Caco-2 (cell line): ENCODE results near the gene AFAP1L1. TPM values are rescaled to one million over a fixed set of nuclear protein-coding genes. Genes with fewer than 3 reads are reported as not detected.

Source experiments
- BruUV-seq: library from RNA; stranded (reverse); fragments of 400-500 nt; replicated peaks from 2 replicates; lab custom pipeline; 2021; lab: Mats Ljungman, UMichigan
- CTCF ChIA-PET: fragments of 300-600 bp; sonication (Branson Sonifier 250); formaldehyde crosslinking; loops from one replicate; lab custom pipeline; 2022; ENCODE audit warnings: antibody characterized with exemption; lab: Charles Lee
- POLR2A ChIA-PET: fragments of 300-600 bp; sonication (Branson Sonifier 250); formaldehyde crosslinking; loops from one replicate; lab custom pipeline; 2022; ENCODE audit warnings: antibody characterized with exemption; lab: Charles Lee
- DNase-seq, 2 experiments: peaks; one replicate each; pipeline versions ENCODE4 v3.0.0 to v3.0.0-alpha.2; 2020 to 2022
- H3K27me3 ChIP-seq: replicated peaks from 2 replicates; pipeline ENCODE4 v1.6.0; 2011; ENCODE audit warnings: low read length; ENCODE audit not compliant: control insufficient read depth, insufficient read depth
- H3K36me3 ChIP-seq: 2 replicates; pipeline ENCODE4 v1.5.1; 2011; ENCODE audit warnings: low read length; ENCODE audit not compliant: control insufficient read depth, insufficient read depth
- H3K4me1 ChIP-seq: fragments of 250-450 bp; sonication (Bioruptor Pico); 2 replicates; pipeline ENCODE4 v1.5.1; 2020; ENCODE audit warnings: mild to moderate bottlenecking
- H3K4me3 ChIP-seq: 2 replicates; pipeline ENCODE4 v1.5.1; 2011; ENCODE audit warnings: low read depth, mild to moderate bottlenecking, control low read depth, low read length
- H3K9me3 ChIP-seq: fragments of 250-450 bp; sonication (Bioruptor Pico); 2 replicates; pipeline ENCODE4 v1.5.1; 2020; ENCODE audit warnings: mild to moderate bottlenecking, moderate library complexity
- H3K27ac Mint-ChIP-seq: one replicate; pipeline ENCODE4 v1.8.0; 2022; ENCODE audit warnings: mixed read lengths; ENCODE audit not compliant: unreplicated experiment
- H3K27me3 Mint-ChIP-seq: one replicate; pipeline ENCODE4 v1.8.0; 2022; ENCODE audit warnings: mixed read lengths; ENCODE audit not compliant: insufficient read depth, unreplicated experiment
- H3K36me3 Mint-ChIP-seq: one replicate; pipeline ENCODE4 v1.8.0; 2022; ENCODE audit warnings: mild to moderate bottlenecking, mixed read lengths; ENCODE audit not compliant: insufficient read depth, unreplicated experiment
- H3K4me1 Mint-ChIP-seq: one replicate; pipeline ENCODE4 v1.8.0; 2022; ENCODE audit warnings: low read depth, mixed read lengths; ENCODE audit not compliant: unreplicated experiment
- H3K4me3 Mint-ChIP-seq: one replicate; pipeline ENCODE4 v1.8.0; 2022; ENCODE audit warnings: mild to moderate bottlenecking, moderate library complexity, mixed read lengths; ENCODE audit not compliant: unreplicated experiment
- H3K9me3 Mint-ChIP-seq: one replicate; pipeline ENCODE4 v1.8.0; 2022; ENCODE audit warnings: mixed read lengths; ENCODE audit not compliant: unreplicated experiment
- intact Hi-C: fragments of 100-400 bp; cut with micrococcal nuclease; formaldehyde crosslinking; loops from one replicate; pipeline ENCODE4 v1.10.0; 2022; ENCODE audit not compliant: unreplicated experiment
- total RNA-seq: library from RNA; stranded (reverse); gene quantifications from 2 replicates; pipeline ENCODE4 v1.2.3, GENCODE V29; 2022
- TF ChIP-seq, protein P1 (sequence below), 2 experiments: fragments of 200-600 bp in 1 of 2; IDR thresholded peaks; 1 replicate in 1 of 2; 2 replicates in 1 of 2; pipeline versions ENCODE4 v1.5.1 to v1.8.0; 2011 to 2022; ENCODE audit warnings: antibody characterized with exemption in 1 of 2, control low read depth in 1 of 2, inconsistent platforms in 1 of 2, low read depth in 1 of 2, low read length in 1 of 2, mild to moderate bottlenecking in 1 of 2, moderate library complexity in 1 of 2; ENCODE audit not compliant: insufficient read depth in 1 of 2, severe bottlenecking in 1 of 2, unreplicated experiment in 1 of 2

AFAP1L1 gene
- total RNA-seq, 1 experiment from 2014 or later, result 0.45 TPM

DNA sequence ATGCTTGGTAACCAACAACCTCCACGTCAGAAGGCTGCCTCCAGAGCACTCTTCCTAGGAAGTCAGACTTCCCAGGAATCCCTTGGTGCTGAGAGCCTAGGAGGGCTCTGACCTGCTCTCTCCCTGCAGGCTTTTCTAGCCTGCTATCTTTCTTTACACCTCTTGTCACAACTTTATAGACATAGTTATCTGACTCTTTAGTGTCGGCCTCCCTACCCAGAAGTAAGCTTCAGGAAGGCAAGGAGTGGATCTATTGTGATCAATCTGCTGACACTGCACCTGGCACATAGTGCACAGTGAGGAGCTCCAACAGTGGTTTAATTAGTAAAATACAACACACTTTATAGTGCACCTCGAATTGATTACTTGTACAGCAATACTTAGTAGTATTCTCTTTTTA lies 2.3 kb downstream of the AFAP1L1 start:
- ChIA-PET CTCF (no interaction called here), POLR2A (no interaction called here)
- intact Hi-C loops, result no loop called here
- no TSS peak for BruUV-seq
- no peak for DNase-seq
- H3K27me3 Mint-ChIP-seq, result peaks cover 32% of the 10 kb centered on the region
- no peaks in the 10 kb centered on the region for H3K9me3 Mint-ChIP-seq
- Histone ChIP-seq H3K27me3 (no peaks in the 10 kb centered on the region; the same call in 1 of the 2 replicates), H3K36me3 (no peaks in the 10 kb centered on the region), H3K9me3 (peaks cover 4% of the 10 kb centered on the region), H3K4me3 (no peak overlapping the region), H3K4me1 (0 out of 2 replicates have a peak, but pooled peaks cover 7% of the 10 kb centered on the region)
- peaks cover 8% of the 10 kb centered on the region for H3K36me3 Mint-ChIP-seq
- peaks cover 7% of the 10 kb centered on the region for H3K4me1 Mint-ChIP-seq
- H3K27ac Mint-ChIP-seq, result no peak overlapping the region
- no peak overlapping the region for H3K4me3 Mint-ChIP-seq
- TF ChIP-seq, protein P1, sequence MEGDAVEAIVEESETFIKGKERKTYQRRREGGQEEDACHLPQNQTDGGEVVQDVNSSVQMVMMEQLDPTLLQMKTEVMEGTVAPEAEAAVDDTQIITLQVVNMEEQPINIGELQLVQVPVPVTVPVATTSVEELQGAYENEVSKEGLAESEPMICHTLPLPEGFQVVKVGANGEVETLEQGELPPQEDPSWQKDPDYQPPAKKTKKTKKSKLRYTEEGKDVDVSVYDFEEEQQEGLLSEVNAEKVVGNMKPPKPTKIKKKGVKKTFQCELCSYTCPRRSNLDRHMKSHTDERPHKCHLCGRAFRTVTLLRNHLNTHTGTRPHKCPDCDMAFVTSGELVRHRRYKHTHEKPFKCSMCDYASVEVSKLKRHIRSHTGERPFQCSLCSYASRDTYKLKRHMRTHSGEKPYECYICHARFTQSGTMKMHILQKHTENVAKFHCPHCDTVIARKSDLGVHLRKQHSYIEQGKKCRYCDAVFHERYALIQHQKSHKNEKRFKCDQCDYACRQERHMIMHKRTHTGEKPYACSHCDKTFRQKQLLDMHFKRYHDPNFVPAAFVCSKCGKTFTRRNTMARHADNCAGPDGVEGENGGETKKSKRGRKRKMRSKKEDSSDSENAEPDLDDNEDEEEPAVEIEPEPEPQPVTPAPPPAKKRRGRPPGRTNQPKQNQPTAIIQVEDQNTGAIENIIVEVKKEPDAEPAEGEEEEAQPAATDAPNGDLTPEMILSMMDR (IDR thresholded peaks at IDR 0.05; ENCODE audit: insufficient read depth in 1 of 2, low read depth in 1 of 2, low read length in 1 of 2, severe bottlenecking in 1 of 2, unreplicated experiment in 1 of 2), result no peak

DNA sequence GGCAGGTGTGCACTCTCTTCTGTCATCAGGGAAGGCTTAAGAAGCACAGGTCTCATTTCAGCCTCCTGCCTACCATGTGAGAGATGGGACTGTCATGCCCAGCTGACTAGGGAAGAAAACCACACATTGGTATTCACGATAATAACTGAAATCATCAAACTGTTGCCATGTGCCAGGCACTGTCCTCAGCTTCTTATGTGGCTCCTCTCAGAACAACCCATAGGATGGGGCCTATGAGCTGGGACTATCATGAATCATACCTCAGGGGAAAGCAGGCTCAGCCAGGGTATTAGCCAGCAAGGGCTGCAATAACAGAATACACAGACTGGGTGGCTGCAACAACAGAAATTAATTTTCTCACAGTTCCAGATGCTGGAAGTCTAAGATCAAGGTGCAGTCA lies 3.3 kb downstream of the AFAP1L1 start:
- Mint-ChIP-seq H3K4me3 (no peak overlapping the region), H3K27ac (no peak overlapping the region), H3K27me3 (peaks cover 35% of the 10 kb centered on the region), H3K4me1 (peaks cover 7% of the 10 kb centered on the region), H3K36me3 (peaks cover 8% of the 10 kb centered on the region), H3K9me3 (no peaks in the 10 kb centered on the region)
- Histone ChIP-seq H3K36me3 (no peaks in the 10 kb centered on the region), H3K27me3 (no peaks in the 10 kb centered on the region; the same call in 1 of the 2 replicates), H3K4me3 (no peak overlapping the region), H3K9me3 (no peaks in the 10 kb centered on the region), H3K4me1 (0 out of 2 replicates have a peak, but pooled peaks cover 7% of the 10 kb centered on the region)
- BruUV-seq, result no TSS peak
- intact Hi-C loops, result no loop called here
- CTCF ChIA-PET, result interaction anchor here (0.7 kb wide), 1 partner anchor 28 kb away, joined by 5 read pairs; no protein-coding TSS in a partner anchor
- TF ChIP-seq, protein P1 (IDR thresholded peaks at IDR 0.05; ENCODE audit: insufficient read depth in 1 of 2, low read depth in 1 of 2, low read length in 1 of 2, severe bottlenecking in 1 of 2, unreplicated experiment in 1 of 2), result no peak
- no peak for DNase-seq
- POLR2A ChIA-PET, result no interaction called here

DNA sequence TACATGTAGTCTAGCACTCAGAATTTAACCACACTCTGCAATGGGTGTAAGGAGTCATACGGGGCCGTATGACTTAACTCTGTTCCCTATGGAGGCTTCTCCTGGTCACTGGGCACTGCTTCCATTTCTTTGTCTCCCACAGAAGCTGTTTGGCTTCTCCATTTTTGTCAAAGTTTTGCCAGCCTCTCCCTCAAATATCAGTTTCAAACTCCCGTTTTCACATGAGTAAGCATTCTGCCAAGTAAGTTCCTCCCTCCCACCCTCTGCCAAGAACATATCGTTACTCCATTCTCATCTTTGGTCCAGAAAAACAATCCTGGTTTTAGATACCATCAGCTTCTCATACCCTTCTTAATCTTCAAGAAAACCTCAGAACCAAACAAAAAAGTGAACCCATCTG lies 6.1 kb downstream of the AFAP1L1 start:
- no TSS peak for BruUV-seq
- Mint-ChIP-seq H3K4me1 (no peaks in the 10 kb centered on the region), H3K27ac (no peak overlapping the region), H3K4me3 (no peak overlapping the region), H3K27me3 (peaks cover 31% of the 10 kb centered on the region), H3K36me3 (no peaks in the 10 kb centered on the region), H3K9me3 (no peaks in the 10 kb centered on the region)
- ChIA-PET POLR2A (no interaction called here), CTCF (interaction anchor here (1.0 kb wide), 1 partner anchor 43 kb away, joined by 3 read pairs; no protein-coding TSS in a partner anchor)
- H3K36me3 ChIP-seq, result no peaks in the 10 kb centered on the region
- H3K27me3 ChIP-seq, result no peaks in the 10 kb centered on the region; the same call in 1 of the 2 replicates
- H3K4me1 ChIP-seq, result no peaks in the 10 kb centered on the region
- TF ChIP-seq, protein P1 (IDR thresholded peaks at IDR 0.05; ENCODE audit: insufficient read depth in 1 of 2, low read depth in 1 of 2, low read length in 1 of 2, severe bottlenecking in 1 of 2, unreplicated experiment in 1 of 2), result no peak
- DNase-seq, result no peak
- H3K4me3 ChIP-seq, result no peak overlapping the region
- intact Hi-C loops, result no loop called here
- H3K9me3 ChIP-seq, result no peaks in the 10 kb centered on the region
